Karpas-422 (cell line): ENCODE results near the gene INPP5A. TPM values are rescaled to one million over a fixed set of nuclear protein-coding genes. Genes with fewer than 3 reads are reported as not detected.

ENCODE experiments used
- DNase-seq: peaks from one replicate; pipeline ENCODE4 v3.0.0-alpha.2; 2015
- H2AFZ ChIP-seq: fragments of 200-600 bp; sonication (generic); 2 replicates; pipeline ENCODE4 v1.6.1; 2014; ENCODE audit warnings: antibody characterized with exemption, low read length, mixed read lengths
- H3K27ac ChIP-seq: fragments of 200-600 bp; sonication (generic); 2 replicates; pipeline ENCODE4 v1.5.1; 2014; ENCODE audit warnings: mild to moderate bottlenecking, low read length, moderate library complexity
- H3K27me3 ChIP-seq: fragments of 200-600 bp; sonication (generic); 2 replicates; pipeline ENCODE4 v1.6.1; 2014; ENCODE audit warnings: low read length, mixed read lengths
- H3K36me3 ChIP-seq: fragments of 200-600 bp; sonication (generic); 2 replicates; pipeline ENCODE4 v1.6.1; 2014; ENCODE audit warnings: low read length, mixed read lengths; ENCODE audit not compliant: insufficient read depth
- H3K4me1 ChIP-seq: fragments of 200-600 bp; sonication (generic); 2 replicates; pipeline ENCODE4 v1.6.1; 2014; ENCODE audit warnings: mild to moderate bottlenecking, low read length, mixed read lengths
- H3K4me2 ChIP-seq: fragments of 200-600 bp; sonication (generic); 2 replicates; pipeline ENCODE4 v1.6.1; 2014; ENCODE audit warnings: low read length, low read depth, mild to moderate bottlenecking; ENCODE audit not compliant: poor library complexity, severe bottlenecking
- H3K4me3 ChIP-seq: fragments of 200-600 bp; sonication (generic); 2 replicates; pipeline ENCODE4 v1.5.1; 2014; ENCODE audit warnings: mild to moderate bottlenecking, antibody characterized with exemption, low read length, mixed read lengths
- H3K79me2 ChIP-seq: fragments of 200-600 bp; sonication (generic); 2 replicates; pipeline ENCODE4 v1.6.1; 2014; ENCODE audit warnings: mild to moderate bottlenecking, low read length, mixed read lengths
- H3K9ac ChIP-seq: fragments of 200-600 bp; sonication (generic); 2 replicates; pipeline ENCODE4 v1.6.0; 2014; ENCODE audit warnings: low read length
- H3K9me2 ChIP-seq: fragments of 200-600 bp; sonication (generic), shearing (Covaris generic); replicated peaks from 2 replicates; pipeline ENCODE4 v1.6.0; 2014; ENCODE audit warnings: mild to moderate bottlenecking, low read length, moderate library complexity; ENCODE audit not compliant: insufficient read depth
- H3K9me3 ChIP-seq: fragments of 300-700, 200-600 bp; sonication (generic); 2 replicates; pipeline ENCODE4 v1.6.1; 2014; ENCODE audit warnings: low read length, mixed read lengths
- H4K20me1 ChIP-seq: fragments of 200-600 bp; sonication (generic); 2 replicates; pipeline ENCODE4 v1.6.1; 2014; ENCODE audit warnings: mild to moderate bottlenecking, antibody characterized with exemption, low read length, low read depth; ENCODE audit not compliant: insufficient read depth
- total RNA-seq: library from RNA; depleted of rRNA; stranded (reverse); fragments of >200 nt; shearing (Covaris generic); gene quantifications from 2 replicates; pipeline ENCODE4 v1.2.3, GENCODE V29; 2014; ENCODE audit warnings: low replicate concordance

INPP5A gene
- total RNA-seq, 1 experiment from 2014 or later, result 9.1 TPM

GRCh38 chr10:132746801-132747625 lies 209.4 kb downstream of the INPP5A start:
- H3K4me2 ChIP-seq, result no peak overlapping the region

GRCh38 chr10:132748135-132748534 lies 210.5 kb downstream of the INPP5A start:
- Histone ChIP-seq H3K9ac (no peak overlapping the region), H3K4me3 (no peak overlapping the region), H4K20me1 (no peaks in the 10 kb centered on the region), H3K27me3 (no peaks in the 10 kb centered on the region), H3K4me2 (no peak overlapping the region), H3K36me3 (no peaks in the 10 kb centered on the region; the same call in 1 of the 2 replicates), H3K27ac (no peak overlapping the region), H3K9me3 (no peaks in the 10 kb centered on the region), H3K79me2 (no peaks in the 10 kb centered on the region), H3K9me2 (no peaks in the 10 kb centered on the region), H2AFZ (no peak overlapping the region), H3K4me1 (no peaks in the 10 kb centered on the region)
- no peak for DNase-seq

More at GRCh38 chr10:132746801-132747625, 209.4 kb downstream of the INPP5A start:
- no peaks in the 10 kb centered on the region for H4K20me1 ChIP-seq
- no peaks in the 10 kb centered on the region; the same call in 1 of the 2 replicates for H3K36me3 ChIP-seq
- no peaks in the 10 kb centered on the region for H3K9me2 ChIP-seq
- H3K4me3 ChIP-seq, result no peak overlapping the region
- no peak overlapping the region for H3K9ac ChIP-seq
- no peaks in the 10 kb centered on the region for H3K27me3 ChIP-seq
- no peak overlapping the region for H3K27ac ChIP-seq
- H3K9me3 ChIP-seq, result no peaks in the 10 kb centered on the region
- no peak for DNase-seq
- no peaks in the 10 kb centered on the region for H3K79me2 ChIP-seq
- no peaks in the 10 kb centered on the region for H3K4me1 ChIP-seq
- H2AFZ ChIP-seq, result no peak overlapping the region

DNA sequence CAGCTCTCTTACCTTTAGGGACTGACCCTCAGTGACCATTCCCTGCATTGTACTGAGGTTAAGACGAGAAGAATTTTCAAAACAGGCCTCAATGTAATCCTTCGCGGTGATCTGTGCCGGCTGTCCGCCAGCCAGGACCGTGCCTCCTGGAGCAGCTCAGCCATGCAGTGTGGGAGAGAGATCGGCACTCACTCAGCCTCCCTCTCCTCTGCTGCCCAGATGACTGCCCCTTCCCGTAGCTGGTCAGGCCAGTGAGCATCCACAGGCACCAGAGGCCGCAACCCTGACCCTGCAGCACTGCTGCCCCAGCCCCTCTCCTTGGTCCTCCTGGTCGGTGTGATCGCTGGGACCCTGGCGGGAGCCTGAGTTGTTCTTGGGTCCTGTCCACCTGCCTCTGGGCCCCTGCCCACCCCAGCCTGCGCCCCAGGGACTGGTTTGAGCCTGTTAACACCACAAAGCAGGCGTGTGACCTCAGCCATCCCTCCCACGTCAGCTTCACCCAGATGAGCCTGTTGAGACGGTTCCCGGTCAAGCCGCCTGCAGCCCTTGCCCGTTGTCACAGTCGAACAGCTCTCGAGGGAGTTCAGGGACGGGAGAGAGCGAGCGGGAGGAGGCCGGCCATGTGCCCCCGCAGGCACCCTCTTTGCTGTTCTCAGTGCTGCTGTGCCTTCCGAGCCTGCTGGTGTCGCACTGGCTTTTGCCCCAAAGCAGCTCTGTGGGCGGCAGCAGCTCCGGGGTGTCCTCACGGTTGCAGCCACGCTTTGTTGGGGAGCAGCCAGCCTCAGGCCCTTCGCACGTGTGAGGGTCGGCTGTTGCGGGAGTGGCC lies 211.2 kb downstream of the INPP5A start:
- Histone ChIP-seq H2AFZ (no peak overlapping the region), H3K36me3 (no peaks in the 10 kb centered on the region; the same call in 1 of the 2 replicates), H3K4me3 (no peak overlapping the region), H3K4me1 (no peaks in the 10 kb centered on the region), H3K27me3 (no peaks in the 10 kb centered on the region), H3K79me2 (no peaks in the 10 kb centered on the region), H3K4me2 (no peak overlapping the region), H3K9me2 (no peaks in the 10 kb centered on the region), H4K20me1 (no peaks in the 10 kb centered on the region), H3K9ac (no peak overlapping the region), H3K27ac (no peak overlapping the region), H3K9me3 (no peaks in the 10 kb centered on the region)
- DNase-seq, result no peak

GRCh38 chr10:132749371-132749795 lies 211.8 kb downstream of the INPP5A start:
- H3K27ac ChIP-seq, result no peak overlapping the region
- no peaks in the 10 kb centered on the region for H3K9me3 ChIP-seq
- no peak overlapping the region for H3K4me3 ChIP-seq
- no peak overlapping the region for H2AFZ ChIP-seq
- no peaks in the 10 kb centered on the region for H3K79me2 ChIP-seq
- H3K9me2 ChIP-seq, result no peaks in the 10 kb centered on the region
- no peaks in the 10 kb centered on the region; the same call in 1 of the 2 replicates for H3K36me3 ChIP-seq
- H4K20me1 ChIP-seq, result no peaks in the 10 kb centered on the region
- H3K4me1 ChIP-seq, result no peaks in the 10 kb centered on the region
- no peaks in the 10 kb centered on the region for H3K27me3 ChIP-seq
- H3K4me2 ChIP-seq, result no peak overlapping the region
- H3K9ac ChIP-seq, result no peak overlapping the region
- no peak for DNase-seq

GRCh38 chr10:132750936-132751335 lies 213.3 kb downstream of the INPP5A start:
- no peaks in the 10 kb centered on the region for H3K79me2 ChIP-seq
- H3K36me3 ChIP-seq, result no peaks in the 10 kb centered on the region; the same call in 1 of the 2 replicates
- H4K20me1 ChIP-seq, result no peaks in the 10 kb centered on the region
- H3K4me1 ChIP-seq, result no peaks in the 10 kb centered on the region
- no peaks in the 10 kb centered on the region for H3K27me3 ChIP-seq
- H3K4me3 ChIP-seq, result no peak overlapping the region
- no peaks in the 10 kb centered on the region for H3K9me2 ChIP-seq
- DNase-seq, result no peak
- peaks cover 4% of the 10 kb centered on the region; the same call in 1 of the 2 replicates for H3K9me3 ChIP-seq
- H3K27ac ChIP-seq, result no peak overlapping the region
- no peak overlapping the region for H3K9ac ChIP-seq
- no peak overlapping the region for H3K4me2 ChIP-seq
- no peak overlapping the region for H2AFZ ChIP-seq

DNA sequence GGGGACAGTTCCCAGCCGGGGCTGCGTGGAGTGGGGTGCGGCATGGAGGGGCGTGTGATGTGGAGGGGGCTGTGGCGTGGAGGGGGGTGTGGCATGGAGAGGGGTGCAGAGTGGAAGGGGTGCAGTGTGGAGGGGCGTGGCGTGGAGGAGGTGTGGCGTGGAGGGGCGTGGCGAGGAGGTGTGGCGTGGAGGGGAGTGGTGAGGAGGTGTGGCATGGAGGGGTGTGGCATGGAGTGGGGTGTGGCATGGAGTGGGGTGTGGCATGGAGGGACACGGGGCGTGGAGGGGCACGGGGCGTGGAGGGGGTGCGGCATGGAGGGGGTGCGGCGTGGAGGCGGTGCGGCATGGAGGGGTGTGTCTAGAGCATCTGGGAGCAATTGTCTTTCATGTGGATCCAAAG lies 214.8 kb downstream of the INPP5A start:
- H3K4me2 ChIP-seq, result no peak overlapping the region
- H3K9ac ChIP-seq, result no peak overlapping the region
- H3K4me1 ChIP-seq, result no peaks in the 10 kb centered on the region
- no peak overlapping the region for H3K4me3 ChIP-seq
- H2AFZ ChIP-seq, result no peak overlapping the region
- DNase-seq, result no peak
- no peaks in the 10 kb centered on the region for H4K20me1 ChIP-seq
- peaks cover 4% of the 10 kb centered on the region; the same call in 1 of the 2 replicates for H3K9me3 ChIP-seq
- no peaks in the 10 kb centered on the region; the same call in 1 of the 2 replicates for H3K36me3 ChIP-seq
- no peak overlapping the region for H3K27ac ChIP-seq
- no peaks in the 10 kb centered on the region for H3K9me2 ChIP-seq
- no peaks in the 10 kb centered on the region for H3K27me3 ChIP-seq
- no peaks in the 10 kb centered on the region for H3K79me2 ChIP-seq

DNA sequence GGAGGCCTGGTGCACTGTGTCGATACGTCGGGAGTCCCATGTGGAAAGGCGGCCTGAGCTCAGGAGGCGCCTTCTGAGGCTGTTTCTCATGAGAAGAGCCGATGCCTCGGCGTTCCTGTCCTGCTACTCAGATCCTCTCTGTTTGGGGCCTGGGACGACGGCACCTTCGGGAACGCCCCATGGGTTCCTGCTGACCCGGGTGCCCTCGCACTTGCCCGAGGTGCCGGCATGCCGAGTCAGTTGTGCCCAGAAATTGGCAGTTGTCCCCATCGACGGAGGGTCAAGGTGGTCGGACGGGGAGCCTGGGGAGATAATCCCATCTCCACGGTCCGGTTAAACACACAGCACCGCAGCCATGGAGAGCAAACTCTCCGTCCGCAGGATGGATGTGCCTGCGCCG lies 215.4 kb downstream of the INPP5A start:
- Histone ChIP-seq H3K9me2 (no peaks in the 10 kb centered on the region), H2AFZ (no peak overlapping the region), H3K4me2 (no peak overlapping the region), H3K9me3 (peaks cover 4% of the 10 kb centered on the region; the same call in 1 of the 2 replicates), H3K79me2 (no peaks in the 10 kb centered on the region), H3K4me3 (no peak overlapping the region), H3K4me1 (no peaks in the 10 kb centered on the region), H4K20me1 (no peaks in the 10 kb centered on the region), H3K27ac (no peak overlapping the region), H3K27me3 (no peaks in the 10 kb centered on the region), H3K36me3 (no peaks in the 10 kb centered on the region; the same call in 1 of the 2 replicates), H3K9ac (no peak overlapping the region)
- DNase-seq, result no peak

DNA sequence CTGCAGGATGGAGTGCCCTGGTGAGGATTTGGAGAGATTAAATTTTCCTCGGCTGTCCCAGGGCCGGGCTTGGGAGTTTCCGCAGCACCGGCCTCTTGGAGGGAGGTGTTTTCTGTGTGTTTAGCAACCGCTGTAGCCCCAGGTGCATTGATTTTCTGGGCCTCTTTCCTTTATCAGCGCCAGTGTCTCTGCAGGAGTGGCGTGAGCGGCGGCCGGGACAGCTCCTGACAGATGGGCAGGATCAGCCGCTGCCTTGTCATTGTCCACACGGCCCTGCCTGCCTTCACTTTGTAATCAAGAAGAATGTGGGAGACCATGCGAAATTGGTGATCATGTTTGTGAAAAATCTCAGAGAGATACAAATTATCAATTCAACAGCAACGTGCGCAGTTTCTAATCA lies 216.0 kb downstream of the INPP5A start:
- no peaks in the 10 kb centered on the region for H3K9me2 ChIP-seq

More for the DNA sequence above, 216.0 kb downstream of the INPP5A start:
- no peak for DNase-seq
- Histone ChIP-seq H3K79me2 (no peaks in the 10 kb centered on the region), H3K4me1 (no peaks in the 10 kb centered on the region), H3K36me3 (no peaks in the 10 kb centered on the region; the same call in 1 of the 2 replicates), H3K4me3 (no peak overlapping the region), H3K27ac (no peak overlapping the region), H4K20me1 (no peaks in the 10 kb centered on the region), H3K9me3 (peaks cover 4% of the 10 kb centered on the region; the same call in 1 of the 2 replicates), H2AFZ (no peak overlapping the region), H3K27me3 (no peaks in the 10 kb centered on the region), H3K9ac (no peak overlapping the region), H3K4me2 (no peak overlapping the region)
